HFF-Myc (cell line): ENCODE data around the gene POLDIP3.
"Not testable (repeated sequence)": the region's sequence is repeated elsewhere in the genome, so short reads cannot be mapped to it uniquely, and the experiment has no call there.

Experiments used
- DNase-seq: peaks from one replicate; pipeline ENCODE4 v3.0.0-alpha.2; 2011; ENCODE audit warnings: low read depth; ENCODE audit errors: extremely low read depth
- H3K4me3 ChIP-seq: replicated peaks from 2 replicates; pipeline ENCODE4 v1.5.1; 2011; ENCODE audit warnings: low read depth, mild to moderate bottlenecking, control low read depth, low read length
- CTCF ChIP-seq: IDR thresholded peaks from 2 replicates; pipeline ENCODE4 v1.5.1; 2012; ENCODE audit warnings: mild to moderate bottlenecking, low read depth, low read length, control low read depth; ENCODE audit errors: missing control alignments

POLDIP3 gene

DNA sequence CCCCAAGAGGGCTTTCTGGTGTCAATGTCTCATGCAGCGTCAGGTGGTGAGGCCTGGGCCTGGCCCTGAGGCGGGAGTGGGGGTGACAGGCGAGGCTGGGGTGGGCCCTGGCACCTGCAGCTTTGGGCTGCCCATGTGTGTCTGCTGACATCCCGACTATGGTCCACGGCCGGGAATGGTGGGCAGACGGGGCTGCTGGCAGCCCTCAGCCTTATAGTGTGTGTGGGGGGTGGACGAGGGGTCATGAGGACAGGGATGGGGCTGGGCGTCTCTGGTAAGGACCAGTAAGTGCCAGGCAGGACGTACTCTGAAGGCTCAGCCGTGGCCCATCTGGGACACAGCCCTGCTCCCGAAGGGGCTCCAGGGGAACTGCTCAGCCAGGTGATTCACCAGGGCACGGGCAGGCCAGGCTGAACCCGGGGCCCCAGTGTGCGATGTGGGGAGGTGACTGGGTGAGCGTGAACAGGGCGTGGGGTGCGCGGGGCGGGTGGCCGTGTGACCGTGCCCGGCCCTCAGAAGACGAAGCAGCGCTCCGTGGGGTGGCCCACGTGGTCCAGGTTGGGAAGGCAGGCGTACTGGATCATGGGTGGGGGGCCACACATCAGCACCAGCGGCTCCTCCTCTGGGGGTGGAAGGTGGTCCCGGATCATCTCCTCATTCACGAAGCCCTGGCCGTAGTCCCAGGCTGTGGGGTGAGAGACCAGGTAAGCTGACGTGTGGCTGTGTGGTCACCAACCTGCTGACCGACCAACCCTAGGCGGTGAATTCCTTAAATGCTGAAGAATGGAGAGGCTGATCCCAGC is 4.8 kb upstream of the POLDIP3 start:
- no peak for DNase-seq
- TF ChIP-seq CTCF = no peak
- no peak overlapping the region for H3K4me3 ChIP-seq

DNA sequence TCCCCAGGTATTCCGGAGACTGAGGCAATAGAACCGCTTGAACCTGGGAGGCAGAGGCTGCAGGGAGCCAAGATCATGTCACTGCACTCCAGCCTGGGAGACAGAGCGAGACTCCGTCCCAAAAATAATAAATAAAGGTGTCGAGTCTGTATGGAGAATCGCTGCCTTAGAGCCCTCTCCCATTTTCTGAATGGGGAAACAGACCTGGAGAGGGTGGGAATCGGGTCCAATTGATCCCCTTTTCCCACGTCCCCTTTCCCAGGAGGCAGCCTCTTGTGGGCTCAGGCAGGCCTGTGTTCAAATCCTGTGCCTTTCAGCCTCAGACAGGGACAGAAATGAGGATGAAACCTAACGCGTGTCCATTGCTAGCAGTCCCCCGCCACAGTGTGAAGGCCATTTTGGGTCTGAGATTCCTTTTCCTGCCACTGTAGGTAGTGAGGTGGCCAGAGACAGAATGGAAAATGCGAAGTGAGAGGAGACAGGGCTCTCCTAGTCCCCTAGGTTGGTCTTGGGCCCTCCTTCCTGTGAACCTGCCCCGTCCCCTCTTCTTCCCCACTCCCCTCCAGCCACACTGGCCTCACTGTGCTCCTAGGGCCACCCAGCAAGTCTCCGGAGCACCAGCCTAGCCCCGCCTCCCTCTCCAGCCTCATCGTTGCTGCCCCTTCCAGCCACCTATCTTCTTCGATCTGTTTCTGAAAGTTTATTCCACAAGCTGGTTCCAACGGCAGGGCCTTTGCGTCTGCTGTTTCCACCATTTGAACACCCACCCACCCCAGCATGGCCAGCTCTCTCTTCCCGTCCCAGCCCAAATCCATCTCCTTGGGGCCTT is 2.7 kb upstream of the POLDIP3 start:
- TF ChIP-seq CTCF = no peak
- DNase-seq = no peak
- no peak overlapping the region for H3K4me3 ChIP-seq

GRCh38 chr22:42615860-42616175 is 1.1 kb upstream of the POLDIP3 start:
- H3K4me3 ChIP-seq = not testable (repeated sequence)

GRCh38 chr22:42615092-42615859 is 593 bp upstream of the POLDIP3 start:
- peak overlapping the region; percentile 67 for H3K4me3 ChIP-seq
- TF ChIP-seq CTCF = no peak
- DNase-seq = peak; percentile 99

More at GRCh38 chr22:42615860-42616175, 1.1 kb upstream of the POLDIP3 start:
- DNase-seq = not testable (repeated sequence)

DNA sequence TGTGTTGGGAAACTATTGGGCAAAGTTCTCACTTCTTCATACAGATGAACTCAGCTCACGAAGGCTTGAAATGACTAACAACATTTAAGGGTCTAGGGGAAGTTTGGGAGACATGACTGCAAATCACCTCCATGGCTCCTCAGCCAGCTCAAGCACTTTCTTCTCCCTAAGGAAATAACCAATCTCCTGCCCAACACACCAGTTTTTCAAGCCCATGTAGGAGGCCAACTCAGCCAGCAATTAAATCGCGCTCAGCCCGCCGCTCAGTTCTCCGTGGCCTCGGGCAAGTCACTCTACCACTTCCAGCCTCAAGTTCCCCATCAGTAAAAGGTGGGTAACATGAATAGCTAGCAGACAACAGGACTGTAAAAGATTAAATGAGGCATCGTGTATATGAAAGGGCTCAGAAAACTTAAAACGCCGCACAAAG is 796 bp downstream of the POLDIP3 start:
- no peak for DNase-seq
- no peak for TF ChIP-seq CTCF
- peak overlapping the region; percentile 67 for H3K4me3 ChIP-seq

DNA sequence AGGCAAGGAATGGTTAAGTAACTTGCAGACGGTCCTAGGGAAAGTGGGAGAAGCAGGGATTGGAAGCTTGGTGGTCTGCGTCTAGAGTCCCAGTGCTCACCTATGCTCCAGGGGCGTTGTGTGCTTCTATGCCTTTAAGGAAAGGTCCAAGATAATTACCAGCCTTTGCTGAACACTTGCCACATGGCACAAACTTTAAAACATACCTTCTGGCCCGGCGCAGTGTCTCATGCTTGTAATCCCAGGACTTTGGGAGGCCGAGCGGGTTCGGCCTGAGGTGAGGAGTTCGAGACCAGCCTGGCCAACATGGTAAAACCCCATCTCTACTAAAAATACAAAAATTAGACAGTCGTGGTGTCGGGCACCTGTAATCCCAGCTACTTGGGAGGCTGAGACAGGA is 2.3 kb downstream of the POLDIP3 start:
- DNase-seq = no peak
- H3K4me3 ChIP-seq = no peak overlapping the region; the same call in 1 of the 2 replicates
- no peak for TF ChIP-seq CTCF

GRCh38 chr22:42611051-42611450 is 3.6 kb downstream of the POLDIP3 start:
- no peak for DNase-seq
- no peak for TF ChIP-seq CTCF
- H3K4me3 ChIP-seq = no peak overlapping the region
